ENCODE data around the gene KLHL21. TPM values are rescaled to one million over a fixed set of nuclear protein-coding genes. Genes with fewer than 3 reads are reported as not detected.
A peak's percentile ranks its signal among the peaks of the same experiment; 100 is the strongest.

Gene KLHL21
- total RNA-seq, 2 experiments from 2014 or later, result 32.0 to 33.5 TPM

GRCh38 chr1:6585081-6585722, 17.5 kb downstream of the KLHL21 start:
- Mint-ChIP-seq H3K27me3 (no peaks in the 10 kb centered on the region), H3K27ac (peak overlapping the region; percentile 66), H3K4me1 (ENCODE audit: low read depth) (peaks cover 43% of the 10 kb centered on the region), H3K36me3 (ENCODE audit: low read depth) (peaks cover 34% of the 10 kb centered on the region), H3K4me3 (peak overlapping the region; percentile 27), H3K9me3 (no peaks in the 10 kb centered on the region)
- no peak for TF ChIP-seq CTCF (IDR thresholded peaks at IDR 0.05)
- intact Hi-C loops (cut with DNase I, micrococcal nuclease), result no loop called here
- ChIA-PET CTCF (no interaction called here), POLR2A (interaction anchor here (7.2 kb wide), 1 partner anchor 17 kb away, joined by 139 read pairs; the partner anchor contains the start of gene KLHL21)
- H3K9me3 ChIP-seq (ENCODE audit: control insufficient read depth in 1 of 2, insufficient read depth in 1 of 2, low read length in 2 of 2), result no peaks in the 10 kb centered on the region
- H3K4me3 ChIP-seq (ENCODE audit: low read length), result no peak overlapping the region
- peaks cover 33% of the 10 kb centered on the region for H3K36me3 ChIP-seq (ENCODE audit: insufficient read depth, low read length)
- H3K27ac ChIP-seq (ENCODE audit: low read depth in 1 of 2, low read length in 2 of 2), result no peak overlapping the region
- DNase-seq, result no peak
- ATAC-seq (ENCODE audit: poor library complexity), result no peak
- H3K4me1 ChIP-seq (ENCODE audit: insufficient read depth, low read length), result peaks cover 54% of the 10 kb centered on the region
- H3K27me3 ChIP-seq (ENCODE audit: control insufficient read depth in 1 of 2, insufficient read depth in 2 of 2, low read length in 2 of 2), result no peaks in the 10 kb centered on the region

DNA sequence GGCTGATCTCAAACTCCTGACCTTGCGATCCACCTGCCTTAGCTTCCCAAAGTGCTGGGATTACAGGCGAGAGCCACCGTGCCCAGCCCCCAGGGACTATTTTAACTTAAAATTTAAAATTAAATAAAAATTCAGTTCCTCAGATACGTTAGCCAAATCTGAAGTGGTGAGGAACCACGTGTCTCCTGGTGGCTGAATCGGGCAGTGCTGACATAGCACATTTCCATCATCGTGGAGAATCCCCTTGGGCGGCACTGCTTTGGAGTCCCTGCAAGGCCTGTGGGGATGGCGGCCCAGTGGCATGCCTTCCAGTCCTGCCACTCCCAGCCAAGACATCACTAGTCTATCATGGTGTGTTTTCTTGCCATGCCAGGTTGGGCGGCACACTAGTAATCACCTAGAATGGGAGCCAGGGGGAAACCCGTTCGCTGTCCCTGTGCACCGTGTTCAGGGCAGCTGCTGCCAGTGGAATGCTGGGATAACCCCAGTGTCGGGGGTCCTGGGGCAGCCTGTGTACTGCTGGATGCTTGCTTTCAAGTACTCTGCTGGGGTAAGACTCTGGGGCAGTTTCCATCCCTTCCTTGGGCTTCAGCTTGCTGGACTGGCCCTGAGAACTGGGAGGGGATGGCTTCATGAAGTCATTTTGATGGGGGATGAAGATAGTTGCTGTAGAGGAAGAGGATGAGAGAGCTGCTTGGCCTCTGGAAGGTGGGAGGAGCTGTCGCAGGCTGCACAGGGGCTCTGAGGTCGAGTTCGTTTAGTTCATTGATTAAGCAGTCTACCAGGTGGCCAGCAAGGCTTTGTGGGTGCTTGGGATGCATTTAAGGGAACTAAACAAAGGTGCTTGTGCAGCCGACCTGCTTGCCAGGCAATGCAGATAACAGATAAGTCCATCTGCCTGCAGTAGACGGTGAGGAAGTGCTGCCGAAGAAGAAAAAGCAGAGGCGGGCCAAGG, 18.3 kb downstream of the KLHL21 start:
- peaks cover 58% of the 10 kb centered on the region for H3K4me1 ChIP-seq (ENCODE audit: insufficient read depth, low read length)
- H3K36me3 ChIP-seq (ENCODE audit: insufficient read depth, low read length), result peaks cover 25% of the 10 kb centered on the region
- no peaks in the 10 kb centered on the region for H3K9me3 ChIP-seq (ENCODE audit: control insufficient read depth in 1 of 2, insufficient read depth in 1 of 2, low read length in 2 of 2)
- Mint-ChIP-seq H3K27me3 (no peaks in the 10 kb centered on the region), H3K4me1 (ENCODE audit: low read depth) (peaks cover 50% of the 10 kb centered on the region), H3K36me3 (ENCODE audit: low read depth) (peaks cover 33% of the 10 kb centered on the region), H3K27ac (peak overlapping the region; percentile 66), H3K4me3 (peak overlapping the region; percentile 27), H3K9me3 (no peaks in the 10 kb centered on the region)
- no peaks in the 10 kb centered on the region for H3K27me3 ChIP-seq (ENCODE audit: control insufficient read depth in 1 of 2, insufficient read depth in 2 of 2, low read length in 2 of 2)
- no peak overlapping the region for H3K4me3 ChIP-seq (ENCODE audit: low read length)
- intact Hi-C loops (cut with DNase I, micrococcal nuclease), result no loop called here
- ChIA-PET POLR2A (interaction anchor here (7.2 kb wide), 1 partner anchor 18 kb away, joined by 139 read pairs; the partner anchor contains the start of gene KLHL21), CTCF (interaction anchor here (1.3 kb wide), 1 partner anchor 30 kb away, joined by 5 read pairs; the partner anchor contains the start of gene NOL9)
- no peak for DNase-seq
- TF ChIP-seq CTCF (IDR thresholded peaks at IDR 0.05), result no peak
- H3K27ac ChIP-seq (ENCODE audit: low read depth in 1 of 2, low read length in 2 of 2), result no peak overlapping the region
- no peak for ATAC-seq (ENCODE audit: poor library complexity)

DNA sequence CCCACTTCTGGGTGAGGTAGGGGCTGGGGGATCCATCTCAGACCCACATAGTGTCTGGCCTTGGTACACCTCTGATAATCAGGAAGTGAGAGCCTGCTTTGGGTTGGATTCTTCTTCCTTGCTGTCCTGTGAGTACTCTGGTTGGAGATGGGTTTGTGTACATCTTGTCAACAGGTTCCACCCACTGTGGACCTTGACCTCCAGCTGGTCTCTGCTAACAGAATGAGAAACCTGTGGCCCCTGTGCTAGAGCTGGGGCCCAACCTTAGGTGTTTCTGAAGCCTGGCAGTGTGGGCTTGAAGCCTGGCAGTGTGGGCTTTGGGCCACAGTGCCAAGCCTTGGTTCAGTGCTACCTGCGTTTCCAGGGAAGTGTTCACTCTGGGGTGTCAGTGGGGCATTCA, 20.3 kb downstream of the KLHL21 start:
- Mint-ChIP-seq H3K4me1 (ENCODE audit: low read depth) (peaks cover 49% of the 10 kb centered on the region), H3K27me3 (no peaks in the 10 kb centered on the region), H3K4me3 (peak overlapping the region; percentile 98), H3K9me3 (no peaks in the 10 kb centered on the region), H3K27ac (peak overlapping the region; percentile 93), H3K36me3 (ENCODE audit: low read depth) (peaks cover 16% of the 10 kb centered on the region)
- CTCF ChIA-PET, result interaction anchor here (1.8 kb wide), 1 partner anchor 19 kb away, joined by 4 read pairs; no protein-coding TSS in a partner anchor
- H3K27me3 ChIP-seq (ENCODE audit: control insufficient read depth in 1 of 2, insufficient read depth in 2 of 2, low read length in 2 of 2), result no peaks in the 10 kb centered on the region
- ATAC-seq (ENCODE audit: poor library complexity), result no peak
- POLR2A ChIA-PET, result interaction anchor here (7.2 kb wide), 1 partner anchor 20 kb away, joined by 139 read pairs; the partner anchor contains the start of gene KLHL21
- H3K4me1 ChIP-seq (ENCODE audit: insufficient read depth, low read length), result peaks cover 52% of the 10 kb centered on the region
- H3K9me3 ChIP-seq (ENCODE audit: control insufficient read depth in 1 of 2, insufficient read depth in 1 of 2, low read length in 2 of 2), result no peaks in the 10 kb centered on the region
- DNase-seq, result no peak
- no peak for TF ChIP-seq CTCF (IDR thresholded peaks at IDR 0.05)
- H3K4me3 ChIP-seq (ENCODE audit: low read length), result no peak overlapping the region
- intact Hi-C loops (cut with DNase I, micrococcal nuclease), result no loop called here
- H3K27ac ChIP-seq (ENCODE audit: low read depth in 1 of 2, low read length in 2 of 2), result peak overlapping the region in 1 of 2 donors; percentile 34
- H3K36me3 ChIP-seq (ENCODE audit: insufficient read depth, low read length), result peaks cover 10% of the 10 kb centered on the region

Data from CD4-positive, alpha-beta T cell (primary cell).